Activated T-helper 1 cell treated with Interleukin-2 at 50 U/mL for 16 hours (primary cell): ENCODE measurements around the gene POFUT2.

Source experiments
- DNase-seq: peaks from one replicate; pipeline ENCODE4 v3.0.0-alpha.2; 2020; ENCODE audit warnings: low read depth

POFUT2 gene

GRCh38 chr21:45222001-45222400, 65.7 kb downstream of the POFUT2 start:
- DNase-seq = no peak

- DNase-seq = no peak
These were observed 66.8 kb downstream of the POFUT2 start for GRCh38 chr21:45220714-45221490.

- DNase-seq = no peak
These were observed 67.6 kb downstream of the POFUT2 start for GRCh38 chr21:45220071-45220481.

GRCh38 chr21:45219517-45219916, 68.2 kb downstream of the POFUT2 start:
- DNase-seq = no peak

GRCh38 chr21:45217010-45217409, 70.7 kb downstream of the POFUT2 start:
- DNase-seq = no peak

- no peak for DNase-seq
These were observed 72.5 kb downstream of the POFUT2 start for GRCh38 chr21:45215213-45215612.
